PFSK-1 (cell line): Measurements from ENCODE around the gene WDR64.

Experiments used
- POLR2AphosphoS5 ChIP-seq: IDR thresholded peaks from 2 replicates; pipeline ENCODE4 v1.6.1; 2012; ENCODE audit warnings: low read depth, mild to moderate bottlenecking, control low read depth, low read length, moderate library complexity
- TAF1 ChIP-seq: IDR thresholded peaks from 2 replicates; pipeline ENCODE4 v1.6.1; 2012; ENCODE audit warnings: low read length, control low read depth, borderline replicate concordance; ENCODE audit not compliant: insufficient read depth

DNA sequence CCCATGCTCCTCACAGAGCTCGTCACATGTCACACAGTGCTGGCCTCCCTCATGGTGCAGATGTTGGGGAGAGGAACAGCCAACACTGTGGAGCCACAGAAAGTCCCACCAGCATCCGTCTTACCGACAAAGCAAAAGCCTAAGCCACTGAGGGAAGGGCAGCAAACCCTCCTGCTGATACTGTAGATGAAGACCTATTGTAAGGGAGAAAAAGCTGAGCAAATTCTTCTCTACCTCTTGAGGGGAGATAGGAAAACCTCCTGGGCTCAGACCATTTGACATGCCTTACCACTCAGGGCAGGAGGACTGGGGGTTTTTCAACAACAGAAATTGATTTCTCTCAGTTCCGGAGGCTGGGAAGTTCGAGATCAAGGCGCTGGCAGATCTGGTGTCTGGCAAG lies 95.9 kb downstream of the WDR64 start:
- TF ChIP-seq TAF1: no peak
- no peak for TF ChIP-seq POLR2AphosphoS5
